Loucy (cell line): ENCODE data around the gene GALT.

Source experiments
- EZH2phosphoT487 ChIP-seq: fragments of 200-600 bp; IDR thresholded peaks from 2 replicates; pipeline ENCODE4 v1.6.1; 2018; ENCODE audit warnings: antibody characterized with exemption, mild to moderate bottlenecking, moderate library complexity, borderline replicate concordance
- TF ChIP-seq, protein P1 (sequence below): fragments of 200-600 bp; sonication (generic); conservative IDR thresholded peaks from 2 replicates; pipeline ENCODE4 v1.5.1; 2014; ENCODE audit warnings: mild to moderate bottlenecking, antibody characterized with exemption, low read length

GRCh38 chr9:34647084-34647403 lies 569 bp downstream of the GALT start:
- TF ChIP-seq, protein P1, sequence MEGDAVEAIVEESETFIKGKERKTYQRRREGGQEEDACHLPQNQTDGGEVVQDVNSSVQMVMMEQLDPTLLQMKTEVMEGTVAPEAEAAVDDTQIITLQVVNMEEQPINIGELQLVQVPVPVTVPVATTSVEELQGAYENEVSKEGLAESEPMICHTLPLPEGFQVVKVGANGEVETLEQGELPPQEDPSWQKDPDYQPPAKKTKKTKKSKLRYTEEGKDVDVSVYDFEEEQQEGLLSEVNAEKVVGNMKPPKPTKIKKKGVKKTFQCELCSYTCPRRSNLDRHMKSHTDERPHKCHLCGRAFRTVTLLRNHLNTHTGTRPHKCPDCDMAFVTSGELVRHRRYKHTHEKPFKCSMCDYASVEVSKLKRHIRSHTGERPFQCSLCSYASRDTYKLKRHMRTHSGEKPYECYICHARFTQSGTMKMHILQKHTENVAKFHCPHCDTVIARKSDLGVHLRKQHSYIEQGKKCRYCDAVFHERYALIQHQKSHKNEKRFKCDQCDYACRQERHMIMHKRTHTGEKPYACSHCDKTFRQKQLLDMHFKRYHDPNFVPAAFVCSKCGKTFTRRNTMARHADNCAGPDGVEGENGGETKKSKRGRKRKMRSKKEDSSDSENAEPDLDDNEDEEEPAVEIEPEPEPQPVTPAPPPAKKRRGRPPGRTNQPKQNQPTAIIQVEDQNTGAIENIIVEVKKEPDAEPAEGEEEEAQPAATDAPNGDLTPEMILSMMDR = no peak; the same call in 1 of the 2 replicates
- no peak for TF ChIP-seq EZH2phosphoT487
